ENCODE data around the gene LMAN2L. TPM values are rescaled to one million over a fixed set of nuclear protein-coding genes. Genes with fewer than 3 reads are reported as not detected.

LMAN2L gene
- polyA plus RNA-seq, 1 experiment, result 29.6 TPM

DNA sequence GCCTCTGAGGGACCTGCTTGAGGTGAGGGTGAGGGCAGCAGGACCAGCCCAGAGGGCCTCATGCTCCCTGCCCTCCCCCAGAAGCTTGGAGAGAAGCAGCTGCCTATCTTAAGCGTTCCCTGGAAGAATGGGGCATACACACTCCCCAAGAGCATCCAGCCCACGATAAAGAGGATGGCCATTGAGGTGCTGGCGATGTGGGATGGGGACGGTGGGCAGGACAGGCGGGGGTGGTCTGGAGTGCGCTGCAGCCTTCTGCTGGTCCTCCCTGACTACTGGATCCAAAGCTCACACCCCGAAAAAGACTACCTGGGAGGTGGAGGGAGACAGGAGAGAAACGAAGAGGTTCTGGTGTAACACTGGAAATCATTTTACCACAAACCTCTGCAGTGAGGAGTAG, 45.6 kb downstream of the LMAN2L start:
- no peaks in the 10 kb centered on the region for H3K36me3 ChIP-seq (ENCODE audit: control insufficient read depth, insufficient read depth, low read length)
- CTCF ChIA-PET, result no interaction called here
- no peak for DNase-seq (ENCODE audit: low read depth)
- H3K27me3 ChIP-seq (ENCODE audit: control insufficient read depth, insufficient read depth, low read length), result no peaks in the 10 kb centered on the region
- TF ChIP-seq, protein P1, sequence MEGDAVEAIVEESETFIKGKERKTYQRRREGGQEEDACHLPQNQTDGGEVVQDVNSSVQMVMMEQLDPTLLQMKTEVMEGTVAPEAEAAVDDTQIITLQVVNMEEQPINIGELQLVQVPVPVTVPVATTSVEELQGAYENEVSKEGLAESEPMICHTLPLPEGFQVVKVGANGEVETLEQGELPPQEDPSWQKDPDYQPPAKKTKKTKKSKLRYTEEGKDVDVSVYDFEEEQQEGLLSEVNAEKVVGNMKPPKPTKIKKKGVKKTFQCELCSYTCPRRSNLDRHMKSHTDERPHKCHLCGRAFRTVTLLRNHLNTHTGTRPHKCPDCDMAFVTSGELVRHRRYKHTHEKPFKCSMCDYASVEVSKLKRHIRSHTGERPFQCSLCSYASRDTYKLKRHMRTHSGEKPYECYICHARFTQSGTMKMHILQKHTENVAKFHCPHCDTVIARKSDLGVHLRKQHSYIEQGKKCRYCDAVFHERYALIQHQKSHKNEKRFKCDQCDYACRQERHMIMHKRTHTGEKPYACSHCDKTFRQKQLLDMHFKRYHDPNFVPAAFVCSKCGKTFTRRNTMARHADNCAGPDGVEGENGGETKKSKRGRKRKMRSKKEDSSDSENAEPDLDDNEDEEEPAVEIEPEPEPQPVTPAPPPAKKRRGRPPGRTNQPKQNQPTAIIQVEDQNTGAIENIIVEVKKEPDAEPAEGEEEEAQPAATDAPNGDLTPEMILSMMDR (IDR thresholded peaks at IDR 0.05; ENCODE audit: insufficient read depth, low read depth, low read length), result no peak
- POLR2A ChIA-PET, result no interaction called here
- H3K4me3 ChIP-seq (ENCODE audit: low read depth, low read length), result no peak overlapping the region

DNA sequence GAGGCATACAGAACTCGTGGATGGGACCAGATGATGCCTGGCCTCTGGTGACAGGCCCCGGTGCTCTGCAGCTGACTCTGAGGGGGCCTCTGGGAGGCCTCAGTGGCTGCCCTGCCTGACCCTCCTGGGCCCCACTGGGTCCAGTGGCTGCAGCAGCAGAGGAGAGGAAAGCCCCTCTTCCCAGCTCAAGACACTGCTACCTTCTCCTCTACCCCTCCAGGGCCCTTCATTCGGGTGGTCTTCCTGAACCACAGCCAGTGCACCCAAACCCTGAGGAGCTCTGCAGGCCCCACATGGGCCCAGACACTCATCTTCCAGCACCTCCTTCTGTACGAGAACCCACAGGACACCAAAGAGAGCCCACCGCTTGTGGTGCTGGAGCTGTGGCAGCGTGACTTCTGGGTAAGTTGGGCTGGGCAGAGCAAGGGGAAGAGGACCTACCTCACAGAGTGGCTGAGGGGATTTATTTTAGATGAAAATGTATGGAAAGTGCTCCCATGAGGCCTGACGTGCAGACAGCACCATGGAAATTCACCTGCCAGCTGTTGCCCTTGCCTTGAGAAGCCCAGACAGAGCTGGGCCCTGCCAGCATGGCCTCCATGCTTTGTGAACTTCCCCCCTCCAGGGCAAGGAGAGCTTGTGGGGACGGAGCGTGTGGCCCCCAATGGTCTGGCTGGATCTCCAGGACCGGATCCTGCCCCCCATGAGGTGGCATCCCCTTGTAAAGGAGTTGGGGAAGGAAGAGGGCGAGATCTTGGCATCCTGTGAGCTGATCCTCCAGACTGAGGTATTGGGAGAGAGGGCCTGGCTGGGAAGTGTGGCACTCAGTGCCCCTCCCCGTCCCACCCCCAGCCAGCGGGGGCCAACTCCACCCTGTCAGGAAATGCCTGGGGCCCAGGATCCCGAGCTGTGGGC, 46.3 kb downstream of the LMAN2L start:
- Histone ChIP-seq H3K27me3 (ENCODE audit: control insufficient read depth, insufficient read depth, low read length) (no peaks in the 10 kb centered on the region), H3K36me3 (ENCODE audit: control insufficient read depth, insufficient read depth, low read length) (no peaks in the 10 kb centered on the region), H3K4me3 (ENCODE audit: low read depth, low read length) (no peak overlapping the region)
- ChIA-PET CTCF (interaction anchor here (0.7 kb wide), 1 partner anchor 15 kb away, joined by 3 read pairs; no protein-coding TSS in a partner anchor), POLR2A (no interaction called here)
- no peak for DNase-seq (ENCODE audit: low read depth)
- TF ChIP-seq, protein P1 (IDR thresholded peaks at IDR 0.05; ENCODE audit: insufficient read depth, low read depth, low read length), result no peak

DNA sequence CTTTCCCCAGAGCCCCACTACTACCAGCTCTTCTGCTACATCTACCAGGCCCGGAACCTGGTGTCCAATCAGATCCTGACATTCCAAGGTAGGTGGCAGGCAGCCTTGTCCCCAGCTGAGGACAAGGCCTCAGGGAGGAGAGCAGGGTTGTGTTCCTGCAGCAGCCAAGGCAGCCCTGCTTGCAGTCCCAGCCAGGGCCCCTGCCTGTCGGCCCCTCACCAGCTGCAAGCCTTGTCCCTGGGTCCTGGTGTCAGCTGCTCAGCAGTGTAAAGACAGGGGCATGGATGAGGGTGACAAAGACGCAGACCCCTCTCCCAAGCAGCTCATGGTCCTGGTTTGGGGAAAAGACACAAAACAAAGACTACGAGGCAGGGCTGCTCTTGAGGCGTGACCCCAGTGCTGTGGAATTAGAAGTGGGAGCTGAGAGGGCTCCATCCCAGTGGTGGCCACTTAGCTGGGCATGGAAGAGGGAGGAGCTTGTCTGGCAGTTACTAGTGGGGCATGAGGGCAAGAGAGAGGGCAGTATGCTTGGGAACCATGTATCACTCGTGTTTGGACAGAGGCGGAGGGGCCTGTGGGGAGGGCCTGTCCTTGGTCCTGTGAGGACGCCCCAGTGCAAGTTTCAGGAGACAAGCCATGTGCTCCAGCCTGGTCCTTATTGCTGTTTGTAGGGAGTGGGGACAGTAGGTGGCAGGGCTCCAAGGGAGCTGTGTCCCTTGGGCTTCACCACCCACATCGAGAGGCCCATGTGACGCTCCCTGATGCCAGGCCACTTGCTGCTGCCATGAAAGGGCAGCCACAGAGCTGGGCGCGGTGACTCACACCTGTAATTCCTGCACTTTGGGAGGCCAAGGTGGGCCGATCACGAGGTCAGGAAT, 47.5 kb downstream of the LMAN2L start:
- DNase-seq (ENCODE audit: low read depth), result no peak
- H3K36me3 ChIP-seq (ENCODE audit: control insufficient read depth, insufficient read depth, low read length), result no peaks in the 10 kb centered on the region
- no peak overlapping the region for H3K4me3 ChIP-seq (ENCODE audit: low read depth, low read length)
- TF ChIP-seq, protein P1 (IDR thresholded peaks at IDR 0.05; ENCODE audit: insufficient read depth, low read depth, low read length), result no peak
- CTCF ChIA-PET, result interaction anchor here (0.9 kb wide), 1 partner anchor 109 kb away, joined by 3 read pairs; no protein-coding TSS in a partner anchor
- POLR2A ChIA-PET, result no interaction called here
- H3K27me3 ChIP-seq (ENCODE audit: control insufficient read depth, insufficient read depth, low read length), result no peaks in the 10 kb centered on the region

DNA sequence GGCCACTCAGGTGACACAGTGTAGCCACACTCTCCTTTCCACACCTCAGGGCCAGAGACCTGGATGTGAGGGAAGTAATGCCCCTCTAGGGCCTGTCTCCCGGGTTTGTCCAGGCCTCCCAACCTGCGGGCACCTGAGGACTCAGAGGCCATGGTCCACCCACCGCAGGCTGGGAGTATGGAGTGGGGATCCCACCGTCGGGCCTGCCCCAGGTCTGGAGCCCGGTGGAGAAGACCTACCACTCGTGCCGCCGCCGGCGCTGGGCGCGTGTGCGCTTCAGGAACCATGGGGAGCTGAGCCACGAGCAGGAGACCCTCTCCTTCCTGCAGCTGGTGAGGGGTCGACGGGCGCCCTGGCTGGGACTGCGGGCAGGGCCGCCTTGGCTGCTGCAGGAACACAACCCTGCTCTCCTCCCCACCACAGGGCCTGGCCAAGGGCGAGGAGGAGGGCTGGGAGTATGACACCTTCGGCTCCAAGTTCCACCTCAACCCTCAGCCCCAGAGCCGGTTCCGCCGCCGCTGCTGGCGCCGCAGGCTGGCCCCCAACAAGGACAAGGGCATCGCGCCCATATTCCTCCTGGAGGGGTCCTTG, 48.7 kb downstream of the LMAN2L start:
- TF ChIP-seq, protein P1 (IDR thresholded peaks at IDR 0.05; ENCODE audit: insufficient read depth, low read depth, low read length), result no peak
- POLR2A ChIA-PET, result no interaction called here
- Histone ChIP-seq H3K36me3 (ENCODE audit: control insufficient read depth, insufficient read depth, low read length) (no peaks in the 10 kb centered on the region), H3K27me3 (ENCODE audit: control insufficient read depth, insufficient read depth, low read length) (no peaks in the 10 kb centered on the region), H3K4me3 (ENCODE audit: low read depth, low read length) (no peak overlapping the region)
- DNase-seq (ENCODE audit: low read depth), result no peak
- CTCF ChIA-PET, result no interaction called here

All from BJ (cell line).